ENCODE measurements around the gene MDFIC.

Gene MDFIC

GRCh38 chr7:115043605-115044004 lies 121.7 kb downstream of the MDFIC start:
- H3K4me1 ChIP-seq (ENCODE audit: insufficient read depth, low read length, poor library complexity, severe bottlenecking) = no peaks in the 10 kb centered on the region
- H3K4me3 ChIP-seq (ENCODE audit: low read length, poor library complexity, severe bottlenecking) = no peak overlapping the region
- H3K4me2 ChIP-seq (ENCODE audit: low read depth, low read length, poor library complexity, severe bottlenecking) = no peak overlapping the region

GRCh38 chr7:115044224-115044623 lies 122.3 kb downstream of the MDFIC start:
- Histone ChIP-seq H3K9me3 (ENCODE audit: insufficient read depth, low read depth, low read length) (no peaks in the 10 kb centered on the region), H3K79me2 (ENCODE audit: insufficient read depth, low read length) (no peaks in the 10 kb centered on the region), H3K4me2 (ENCODE audit: low read depth, low read length, poor library complexity, severe bottlenecking) (no peak overlapping the region), H3K4me1 (ENCODE audit: insufficient read depth, low read length, poor library complexity, severe bottlenecking) (no peaks in the 10 kb centered on the region), H3K9ac (ENCODE audit: low read depth, low read length, poor library complexity, severe bottlenecking) (no peak overlapping the region), H3F3A (ENCODE audit: low read depth) (no peaks in the 10 kb centered on the region), H3K9me2 (replicated peaks; ENCODE audit: low read depth, low read length) (no peaks in the 10 kb centered on the region), H4K20me1 (ENCODE audit: insufficient read depth, low read length, poor library complexity, severe bottlenecking) (no peaks in the 10 kb centered on the region), H2AFZ (ENCODE audit: low read length) (no peak overlapping the region), H3K27me3 (ENCODE audit: insufficient read depth, low read length, poor library complexity, severe bottlenecking) (no peaks in the 10 kb centered on the region), H3K36me3 (ENCODE audit: insufficient read depth, low read length) (no peaks in the 10 kb centered on the region), H3K4me3 (ENCODE audit: low read length, poor library complexity, severe bottlenecking) (no peak overlapping the region)
- TF ChIP-seq CTCF (conservative IDR thresholded peaks at IDR 0.05; ENCODE audit: low read length) (no peak), EZH2phosphoT487 (IDR thresholded peaks at IDR 0.05; ENCODE audit: borderline replicate concordance) (no peak)

More at GRCh38 chr7:115043605-115044004, 121.7 kb downstream of the MDFIC start:
- Histone ChIP-seq H2AFZ (ENCODE audit: low read length) (no peak overlapping the region), H3K9ac (ENCODE audit: low read depth, low read length, poor library complexity, severe bottlenecking) (no peak overlapping the region), H3K36me3 (ENCODE audit: insufficient read depth, low read length) (no peaks in the 10 kb centered on the region), H4K20me1 (ENCODE audit: insufficient read depth, low read length, poor library complexity, severe bottlenecking) (no peaks in the 10 kb centered on the region), H3K79me2 (ENCODE audit: insufficient read depth, low read length) (no peaks in the 10 kb centered on the region), H3F3A (ENCODE audit: low read depth) (no peaks in the 10 kb centered on the region), H3K27me3 (ENCODE audit: insufficient read depth, low read length, poor library complexity, severe bottlenecking) (no peaks in the 10 kb centered on the region), H3K9me2 (replicated peaks; ENCODE audit: low read depth, low read length) (no peaks in the 10 kb centered on the region), H3K9me3 (ENCODE audit: insufficient read depth, low read depth, low read length) (no peaks in the 10 kb centered on the region)
- TF ChIP-seq CTCF (conservative IDR thresholded peaks at IDR 0.05; ENCODE audit: low read length) = no peak
- TF ChIP-seq EZH2phosphoT487 (IDR thresholded peaks at IDR 0.05; ENCODE audit: borderline replicate concordance) = no peak

- Histone ChIP-seq H3K9ac (ENCODE audit: low read depth, low read length, poor library complexity, severe bottlenecking) (no peak overlapping the region), H3K36me3 (ENCODE audit: insufficient read depth, low read length) (no peaks in the 10 kb centered on the region), H4K20me1 (ENCODE audit: insufficient read depth, low read length, poor library complexity, severe bottlenecking) (no peaks in the 10 kb centered on the region), H2AFZ (ENCODE audit: low read length) (no peak overlapping the region), H3K9me3 (ENCODE audit: insufficient read depth, low read depth, low read length) (no peaks in the 10 kb centered on the region), H3K9me2 (replicated peaks; ENCODE audit: low read depth, low read length) (no peaks in the 10 kb centered on the region), H3K4me1 (ENCODE audit: insufficient read depth, low read length, poor library complexity, severe bottlenecking) (no peaks in the 10 kb centered on the region), H3K27me3 (ENCODE audit: insufficient read depth, low read length, poor library complexity, severe bottlenecking) (no peaks in the 10 kb centered on the region), H3F3A (ENCODE audit: low read depth) (no peaks in the 10 kb centered on the region), H3K4me3 (ENCODE audit: low read length, poor library complexity, severe bottlenecking) (no peak overlapping the region), H3K79me2 (ENCODE audit: insufficient read depth, low read length) (no peaks in the 10 kb centered on the region), H3K4me2 (ENCODE audit: low read depth, low read length, poor library complexity, severe bottlenecking) (no peak overlapping the region)
- TF ChIP-seq EZH2phosphoT487 (IDR thresholded peaks at IDR 0.05; ENCODE audit: borderline replicate concordance) (no peak), CTCF (conservative IDR thresholded peaks at IDR 0.05; ENCODE audit: low read length) (no peak)
Observed at GRCh38 chr7:115047958-115048720, 126.2 kb downstream of the MDFIC start.

Measured in Loucy (cell line).